GM19035 (cell line): ENCODE measurements around the gene MIEN1.
"Not testable (repeated sequence)": the region's sequence is repeated elsewhere in the genome, so short reads cannot be mapped to it uniquely, and the experiment has no call there.

Experiments used
- ATAC-seq: cut with Tn5 transposase; IDR thresholded peaks from one replicate; pipeline ENCODE4 v1.9.1; 2021; ENCODE audit not compliant: unreplicated experiment

The MIEN1 gene

GRCh38 chr17:39730095-39730921 is at the start of gene MIEN1:
Gene MIEN1, minus strand, starts transcription at chr17:39730532. Its CDS starts 37 bp downstream, at chr17:39730495.
- ATAC-seq, result peak; percentile 93

DNA sequence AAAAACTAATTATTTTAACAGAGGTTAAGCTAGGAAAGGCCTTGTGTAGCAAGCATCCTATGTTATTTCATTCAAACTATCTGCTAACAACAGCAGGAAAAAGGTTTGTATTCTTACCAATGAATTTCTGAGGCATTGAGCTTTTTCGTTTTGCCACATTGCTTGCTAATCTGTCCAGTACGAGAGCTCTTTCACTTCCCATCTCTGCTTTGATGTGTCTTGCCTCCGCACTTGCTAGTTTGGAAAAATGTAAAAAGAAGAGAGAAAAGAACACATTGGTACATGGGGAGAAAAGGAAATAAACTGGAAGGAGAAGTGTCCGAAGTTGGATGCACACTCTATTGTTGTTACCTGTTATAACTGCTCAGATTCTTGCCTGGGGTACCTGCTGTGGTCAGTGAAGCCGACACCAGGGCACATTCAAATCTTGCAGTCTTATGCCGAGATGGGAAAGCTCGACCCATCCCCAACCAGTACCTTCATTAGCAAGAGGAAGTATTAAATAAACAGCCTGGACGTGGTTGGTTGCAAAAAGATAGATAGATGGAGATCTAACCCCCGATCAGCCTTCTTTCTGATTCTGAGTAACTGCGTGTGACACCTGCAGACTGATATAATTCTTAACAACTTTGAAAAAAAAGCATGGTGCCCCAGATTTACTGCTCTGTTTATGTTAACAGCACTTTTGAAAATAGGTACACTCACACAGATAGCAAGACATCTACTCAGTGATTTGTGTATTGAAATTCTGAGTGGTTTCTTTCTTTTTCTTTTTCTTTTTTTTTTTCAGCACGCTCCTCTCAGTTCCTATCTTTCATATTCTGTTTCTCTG is 47.4 kb upstream of the MIEN1 start:
- peak; percentile 49 for ATAC-seq

- ATAC-seq, result no peak
Observed at GRCh38 chr17:39776252-39776651, 45.9 kb upstream of the MIEN1 start.

DNA sequence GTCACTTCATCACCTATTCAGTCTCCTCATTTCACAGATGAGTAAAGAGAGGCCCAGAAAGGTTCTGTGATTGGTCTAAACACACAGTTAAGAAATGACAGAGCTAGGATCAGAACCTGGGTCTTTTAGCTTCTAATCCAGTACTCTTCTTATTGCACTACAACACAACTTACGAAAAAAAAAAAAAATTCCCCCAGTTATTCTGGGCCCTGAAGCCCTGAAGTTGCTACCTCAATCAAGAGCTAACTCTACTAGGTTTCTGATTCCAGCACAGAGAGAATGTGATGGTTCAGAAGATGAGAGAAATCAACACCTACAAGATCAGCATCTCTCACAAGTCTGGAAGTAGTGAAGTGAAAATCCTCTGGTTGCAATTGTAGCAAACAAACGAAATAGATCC is 44.7 kb upstream of the MIEN1 start:
- no peak for ATAC-seq

GRCh38 chr17:39774047-39774446 is 43.7 kb upstream of the MIEN1 start:
- ATAC-seq, result no peak

GRCh38 chr17:39772987-39773934 is 42.9 kb upstream of the MIEN1 start:
- ATAC-seq, result no peak

DNA sequence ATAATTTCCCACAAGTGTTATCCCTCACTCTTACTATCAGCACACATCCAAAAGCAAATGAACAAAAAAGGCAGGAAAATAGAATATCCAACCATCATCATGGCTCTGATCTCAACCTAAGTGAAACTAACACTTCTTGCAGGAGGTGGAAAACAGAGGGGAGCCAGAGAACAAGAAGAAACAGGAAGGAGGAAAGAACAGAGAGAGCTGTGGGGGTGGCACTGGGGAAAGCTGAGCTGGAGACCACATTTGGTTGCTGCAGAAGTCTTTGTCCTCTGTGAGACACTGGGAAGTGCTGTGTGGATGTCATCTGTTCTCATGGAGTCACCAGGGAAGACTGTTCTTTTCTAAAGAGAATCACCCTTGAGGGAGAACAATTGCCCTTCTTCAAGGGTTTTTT is 42.1 kb upstream of the MIEN1 start:
- ATAC-seq, result no peak

GRCh38 chr17:39769974-39770587 is 39.7 kb upstream of the MIEN1 start:
- ATAC-seq, result peak; percentile 49

GRCh38 chr17:39767147-39767546 is 36.8 kb upstream of the MIEN1 start:
- ATAC-seq, result no peak

DNA sequence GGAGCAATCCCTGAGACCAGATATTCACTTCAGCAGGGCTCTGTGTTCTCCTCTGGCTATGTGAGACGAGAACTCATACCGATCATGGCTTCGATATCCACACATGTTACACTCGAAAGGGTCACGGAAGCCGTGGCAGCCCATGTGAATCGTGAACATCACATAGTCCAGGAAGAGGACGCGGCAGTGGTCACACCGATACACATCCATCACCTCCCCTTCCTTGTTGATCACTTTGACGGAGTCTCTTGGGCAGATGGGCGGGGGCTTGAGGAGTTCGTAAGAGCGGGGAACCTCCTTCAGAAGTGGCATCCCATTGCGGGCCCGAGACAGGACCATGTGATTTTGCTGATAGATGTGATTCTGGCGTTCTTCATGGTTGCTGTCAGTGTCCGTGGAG is 35.4 kb upstream of the MIEN1 start:
- ATAC-seq, result no peak

- ATAC-seq, result no peak
Observed at GRCh38 chr17:39765175-39765574, 34.8 kb upstream of the MIEN1 start.

DNA sequence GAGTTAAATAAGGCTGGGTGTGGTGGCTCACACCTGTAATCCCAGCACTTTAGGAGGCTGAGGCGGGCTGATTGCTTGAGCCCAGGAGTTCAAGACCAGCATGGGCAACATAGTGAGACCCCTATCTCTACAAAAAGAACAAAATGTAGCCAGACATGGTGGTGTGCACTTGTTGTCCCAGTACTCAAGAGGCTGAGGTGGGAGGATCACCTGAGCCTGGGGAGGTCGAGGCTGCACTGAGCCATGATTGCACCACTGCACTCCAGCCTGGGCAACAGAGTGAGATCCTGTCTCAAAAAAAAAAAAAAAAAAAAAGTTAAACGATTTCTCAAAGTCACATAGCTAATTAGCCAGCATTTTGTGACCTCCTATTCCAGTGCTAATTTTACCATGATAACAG is 33.8 kb upstream of the MIEN1 start:
- not testable (repeated sequence) for ATAC-seq

- no peak for ATAC-seq
Observed at GRCh38 chr17:39763051-39763820, 32.9 kb upstream of the MIEN1 start.

DNA sequence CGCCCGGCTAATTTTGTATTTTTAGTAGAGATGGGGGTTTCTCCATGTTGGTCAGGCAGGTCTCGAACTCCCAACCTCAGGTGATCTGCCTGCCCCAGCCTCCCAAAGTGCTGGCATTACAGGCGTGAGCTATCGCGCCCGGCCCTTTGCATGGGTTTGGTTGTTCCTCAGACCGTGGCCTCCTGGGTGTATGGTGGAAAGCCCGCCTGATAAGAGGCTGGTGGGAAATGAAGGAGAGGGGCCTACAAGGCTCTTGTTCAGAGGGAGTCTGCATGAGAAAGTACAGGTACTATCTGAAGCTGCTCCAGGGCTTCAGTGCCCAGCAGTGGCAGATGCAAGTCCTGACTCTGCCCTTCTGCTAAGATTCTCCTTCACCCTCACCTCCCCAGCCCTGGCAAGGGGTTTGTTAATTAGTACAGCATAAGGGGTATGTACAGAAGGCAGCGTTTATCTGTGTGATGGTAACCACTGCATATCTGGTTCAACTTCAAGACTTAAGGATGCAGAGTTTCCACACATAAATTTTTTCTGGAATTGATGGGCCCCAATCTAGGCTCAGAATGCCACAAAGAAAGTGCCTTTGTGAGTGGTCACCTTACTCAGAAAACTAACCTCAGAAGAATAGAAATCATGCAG is 31.6 kb upstream of the MIEN1 start:
- ATAC-seq, result no peak

- no peak for ATAC-seq
Observed at GRCh38 chr17:39759204-39759603, 28.9 kb upstream of the MIEN1 start.

DNA sequence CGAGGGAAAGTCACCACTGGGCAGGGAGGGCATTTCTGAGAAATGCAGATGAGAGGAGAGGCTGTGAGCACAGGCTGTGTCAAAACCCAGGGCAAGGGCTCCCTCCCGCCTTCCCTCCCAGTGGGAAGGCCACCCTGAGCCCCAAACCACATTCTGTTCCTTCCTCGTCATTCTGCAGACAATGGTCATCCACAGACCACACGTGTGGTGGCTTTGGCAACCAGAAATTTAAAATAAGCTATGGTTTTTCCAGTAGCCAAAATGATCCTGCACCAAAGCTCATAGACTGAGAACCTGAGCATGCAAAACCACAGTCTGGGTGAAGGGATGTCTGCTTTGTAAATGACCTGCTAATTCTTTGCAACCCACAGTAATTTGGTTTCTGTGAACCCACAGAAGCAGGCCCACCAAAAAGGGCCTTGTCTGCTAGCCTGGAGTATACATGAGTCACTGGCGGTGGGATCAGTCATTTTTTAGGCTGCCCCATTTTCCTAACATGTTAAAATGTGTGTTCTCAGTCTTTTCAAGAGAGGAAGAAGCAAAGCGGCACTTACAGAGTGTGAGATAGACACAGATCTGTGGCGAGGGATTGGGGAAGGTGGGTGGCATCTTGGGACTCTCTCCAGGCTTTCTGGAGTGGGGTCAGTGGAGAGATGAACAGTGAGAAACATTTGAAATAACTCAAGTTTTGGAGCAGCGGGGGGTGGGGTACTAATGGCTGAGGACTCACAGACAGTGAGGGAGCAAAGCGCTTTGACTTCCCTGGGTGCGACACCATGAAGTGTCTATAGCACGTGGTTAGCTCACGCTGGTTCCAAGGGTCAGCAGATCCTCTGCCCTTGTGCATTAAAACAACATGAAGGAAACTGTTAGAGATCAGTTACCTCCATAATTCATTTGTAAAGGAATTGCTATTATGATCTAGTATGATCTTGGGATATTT is 27.9 kb upstream of the MIEN1 start:
- ATAC-seq, result no peak

GRCh38 chr17:39757176-39757662 is 26.9 kb upstream of the MIEN1 start:
- ATAC-seq, result no peak
